NCI-H748 (cell line): ENCODE results near the gene STRADB.
"Not testable (repeated sequence)": the region's sequence is repeated elsewhere in the genome, so short reads cannot be mapped to it uniquely, and the experiment has no call there.

ENCODE experiments used
- DNase-seq: peaks from one replicate; lab custom pipeline; 2025; ENCODE audit not compliant: unreplicated experiment; lab: John Stamatoyannopoulos, UW

STRADB gene

GRCh38 chr2:201465524-201465971, 14.0 kb downstream of the STRADB start:
- no peak for DNase-seq

- DNase-seq: no peak
Measured at GRCh38 chr2:201466050-201466675, 14.6 kb downstream of the STRADB start.

- no peak for DNase-seq
Measured at GRCh38 chr2:201467666-201468065, 16.1 kb downstream of the STRADB start.

GRCh38 chr2:201470821-201471731, 19.5 kb downstream of the STRADB start:
- no peak for DNase-seq

- DNase-seq: no peak
Measured at GRCh38 chr2:201471732-201472393, 20.3 kb downstream of the STRADB start.

GRCh38 chr2:201472411-201472810, 20.9 kb downstream of the STRADB start:
- DNase-seq: no peak

- no peak for DNase-seq
Measured at GRCh38 chr2:201482543-201482942, 31.0 kb downstream of the STRADB start.

- DNase-seq: no peak
Measured at GRCh38 chr2:201483342-201483741, 31.8 kb downstream of the STRADB start.

- not testable (repeated sequence) for DNase-seq
Measured at GRCh38 chr2:201483758-201484157, 32.2 kb downstream of the STRADB start.

GRCh38 chr2:201484805-201485204, 33.3 kb downstream of the STRADB start:
- no peak for DNase-seq

GRCh38 chr2:201490291-201490690, 38.8 kb downstream of the STRADB start:
- DNase-seq: no peak

GRCh38 chr2:201496785-201497184, 45.2 kb downstream of the STRADB start:
- DNase-seq: no peak

- DNase-seq: no peak
Measured at GRCh38 chr2:201500534-201500933, 49.0 kb downstream of the STRADB start.

GRCh38 chr2:201502713-201503112, 51.2 kb downstream of the STRADB start:
- no peak for DNase-seq

GRCh38 chr2:201507725-201508124, 56.2 kb downstream of the STRADB start:
- DNase-seq: no peak

- no peak for DNase-seq
Measured at GRCh38 chr2:201513271-201513670, 61.7 kb downstream of the STRADB start.

GRCh38 chr2:201515573-201516246, 64.2 kb downstream of the STRADB start:
- DNase-seq: no peak

GRCh38 chr2:201517094-201517493, 65.6 kb downstream of the STRADB start:
- no peak for DNase-seq

- DNase-seq: no peak
Measured at GRCh38 chr2:201520201-201520600, 68.7 kb downstream of the STRADB start.

- DNase-seq: no peak
Measured at GRCh38 chr2:201522965-201523364, 71.4 kb downstream of the STRADB start.

GRCh38 chr2:201523506-201523905, 72.0 kb downstream of the STRADB start:
- no peak for DNase-seq
